NT2/D1 (cell line): ENCODE measurements around the gene PLXNA2.

Experiments used
- SUZ12 ChIP-seq: IDR thresholded peaks from 2 replicates; pipeline ENCODE4 v1.6.1; 2011; ENCODE audit not compliant: insufficient read length, insufficient read depth; ENCODE audit errors: extremely low read depth
- YY1 ChIP-seq: IDR thresholded peaks from 2 replicates; pipeline ENCODE4 v1.6.1; 2011; ENCODE audit not compliant: insufficient read length, insufficient read depth
- ZNF274 ChIP-seq: IDR thresholded peaks from 2 replicates; pipeline ENCODE4 v1.6.1; 2011; ENCODE audit warnings: mild to moderate bottlenecking, low read depth, low read length

GRCh38 chr1:208288495-208288894 lies 44.3 kb upstream of the PLXNA2 start:
- no peak for TF ChIP-seq SUZ12
- no peak for TF ChIP-seq ZNF274
- TF ChIP-seq YY1 = no peak
